Measurements from ENCODE around the gene COL5A1.

COL5A1 gene

DNA sequence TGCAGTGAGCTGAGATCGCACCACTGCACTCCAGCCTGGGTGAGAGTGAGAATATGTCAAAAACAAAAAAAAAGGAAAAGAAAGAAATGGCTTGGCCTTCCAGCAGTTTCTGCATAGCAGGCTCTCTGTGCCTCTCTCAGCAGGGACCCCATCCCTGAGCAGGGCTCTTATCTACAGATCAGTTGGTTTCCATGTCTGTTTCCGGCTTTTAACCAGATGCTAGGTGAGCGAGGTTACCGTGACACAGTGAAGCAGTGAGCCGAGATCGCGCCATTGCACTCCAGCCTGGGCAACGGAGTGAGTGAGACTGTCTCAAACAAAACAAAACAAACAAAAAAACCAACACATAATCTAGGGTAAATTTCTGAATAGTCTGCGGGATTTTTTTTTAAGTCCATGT is 51.4 kb downstream of the COL5A1 start:
- Histone ChIP-seq H2BK5ac (ENCODE audit: low read length) (no peak overlapping the region), H3K23ac (ENCODE audit: low read length) (no peak overlapping the region), H2AK5ac (ENCODE audit: low read length) (no peak overlapping the region), H3K36me3 (ENCODE audit: control insufficient read depth, insufficient read depth, low read length) (peaks cover 8% of the 10 kb centered on the region), H3K79me2 (ENCODE audit: control insufficient read depth, insufficient read depth, low read length) (no peaks in the 10 kb centered on the region), H3K79me1 (ENCODE audit: low read length) (peaks cover 12% of the 10 kb centered on the region), H3K4me2 (ENCODE audit: low read length) (no peak overlapping the region), H2BK15ac (replicated peaks; ENCODE audit: low read depth) (no peak overlapping the region), H3K27me3 (ENCODE audit: insufficient read depth, low read length, poor library complexity) (no peaks in the 10 kb centered on the region), H4K5ac (ENCODE audit: low read length) (no peak overlapping the region), H4K8ac (ENCODE audit: low read depth, low read length) (no peak overlapping the region), H3K4me1 (ENCODE audit: control insufficient read depth, low read depth, low read length) (no peaks in the 10 kb centered on the region), H3K27ac (ENCODE audit: low read depth, low read length) (no peak overlapping the region), H3K18ac (ENCODE audit: low read length) (no peak overlapping the region), H3K4me3 (ENCODE audit: low read length) (no peak overlapping the region), H2BK120ac (ENCODE audit: low read depth, low read length) (no peak overlapping the region), H3K56ac (ENCODE audit: low read length) (no peak overlapping the region), H3K9ac (ENCODE audit: low read length) (no peak overlapping the region), H3K4ac (ENCODE audit: low read depth, low read length) (no peak overlapping the region)
- WGBS (ENCODE audit: extremely low coverage, insufficient coverage, low lambda C conversion rate): no CpG with 5 or more reads among the region's 9 CpGs
- DNase-seq: peak; percentile 32

- peaks cover 8% of the 10 kb centered on the region for H3K36me3 ChIP-seq (ENCODE audit: control insufficient read depth, insufficient read depth, low read length)
- no peak for DNase-seq
- WGBS (ENCODE audit: extremely low coverage, insufficient coverage, low lambda C conversion rate): no CpG with 5 or more reads among the region's 29 CpGs
These were observed 52.2 kb downstream of the COL5A1 start for GRCh38 chr9:134693641-134694367.

GRCh38 chr9:134694368-134694665 is 52.7 kb downstream of the COL5A1 start:
- no peak overlapping the region for H3K27ac ChIP-seq (ENCODE audit: low read depth, low read length)
- peaks cover 8% of the 10 kb centered on the region for H3K36me3 ChIP-seq (ENCODE audit: control insufficient read depth, insufficient read depth, low read length)
- no peak overlapping the region for H3K23ac ChIP-seq (ENCODE audit: low read length)
- no CpG with 5 or more reads among the region's 6 CpGs for WGBS (ENCODE audit: extremely low coverage, insufficient coverage, low lambda C conversion rate)
- no peak overlapping the region for H3K4ac ChIP-seq (ENCODE audit: low read depth, low read length)
- H3K18ac ChIP-seq (ENCODE audit: low read length): no peak overlapping the region
- H3K4me1 ChIP-seq (ENCODE audit: control insufficient read depth, low read depth, low read length): no peaks in the 10 kb centered on the region
- H4K8ac ChIP-seq (ENCODE audit: low read depth, low read length): no peak overlapping the region
- H3K4me2 ChIP-seq (ENCODE audit: low read length): no peak overlapping the region
- no peak for DNase-seq
- H3K9ac ChIP-seq (ENCODE audit: low read length): no peak overlapping the region
- no peak overlapping the region for H2BK15ac ChIP-seq (replicated peaks; ENCODE audit: low read depth)
- H2BK120ac ChIP-seq (ENCODE audit: low read depth, low read length): no peak overlapping the region
- H3K56ac ChIP-seq (ENCODE audit: low read length): no peak overlapping the region
- no peak overlapping the region for H2BK5ac ChIP-seq (ENCODE audit: low read length)
- no peak overlapping the region for H3K4me3 ChIP-seq (ENCODE audit: low read length)
- peaks cover 2% of the 10 kb centered on the region for H3K79me2 ChIP-seq (ENCODE audit: control insufficient read depth, insufficient read depth, low read length)
- H3K27me3 ChIP-seq (ENCODE audit: insufficient read depth, low read length, poor library complexity): no peaks in the 10 kb centered on the region
- H3K79me1 ChIP-seq (ENCODE audit: low read length): peaks cover 11% of the 10 kb centered on the region
- no peak overlapping the region for H4K5ac ChIP-seq (ENCODE audit: low read length)
- H2AK5ac ChIP-seq (ENCODE audit: low read length): no peak overlapping the region

More at GRCh38 chr9:134693641-134694367, 52.2 kb downstream of the COL5A1 start:
- Histone ChIP-seq H3K9ac (ENCODE audit: low read length) (no peak overlapping the region), H3K56ac (ENCODE audit: low read length) (no peak overlapping the region), H3K4me3 (ENCODE audit: low read length) (no peak overlapping the region), H4K8ac (ENCODE audit: low read depth, low read length) (no peak overlapping the region), H3K27ac (ENCODE audit: low read depth, low read length) (no peak overlapping the region), H3K4me1 (ENCODE audit: control insufficient read depth, low read depth, low read length) (no peaks in the 10 kb centered on the region), H2BK120ac (ENCODE audit: low read depth, low read length) (no peak overlapping the region), H2BK15ac (replicated peaks; ENCODE audit: low read depth) (no peak overlapping the region), H4K5ac (ENCODE audit: low read length) (no peak overlapping the region), H2AK5ac (ENCODE audit: low read length) (no peak overlapping the region), H2BK5ac (ENCODE audit: low read length) (no peak overlapping the region), H3K18ac (ENCODE audit: low read length) (no peak overlapping the region), H3K27me3 (ENCODE audit: insufficient read depth, low read length, poor library complexity) (no peaks in the 10 kb centered on the region), H3K23ac (ENCODE audit: low read length) (no peak overlapping the region), H3K79me2 (ENCODE audit: control insufficient read depth, insufficient read depth, low read length) (peaks cover under 1% of the 10 kb centered on the region), H3K4ac (ENCODE audit: low read depth, low read length) (no peak overlapping the region), H3K4me2 (ENCODE audit: low read length) (no peak overlapping the region), H3K79me1 (ENCODE audit: low read length) (peaks cover 13% of the 10 kb centered on the region)

DNA sequence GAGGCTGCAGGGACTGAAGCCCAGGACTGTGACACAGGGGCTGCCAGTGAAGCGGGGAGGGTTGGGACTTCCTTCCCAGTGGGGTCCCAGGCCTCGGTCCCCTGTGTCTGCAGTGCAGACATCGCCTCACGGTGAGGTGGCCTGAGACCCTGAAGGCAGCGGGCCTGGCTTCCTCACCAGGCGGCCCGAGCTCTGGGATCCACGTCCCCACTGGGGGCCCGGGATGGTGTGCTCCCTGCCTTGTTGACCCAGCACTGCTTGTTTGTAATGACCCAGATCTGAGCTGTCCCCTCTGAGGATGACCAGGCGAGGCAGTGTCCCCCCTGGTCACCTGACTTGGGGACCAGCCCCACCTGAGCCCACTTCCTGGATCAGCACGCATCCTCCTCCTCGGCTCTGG is 53.1 kb downstream of the COL5A1 start:
- Histone ChIP-seq H4K5ac (ENCODE audit: low read length) (no peak overlapping the region), H2BK120ac (ENCODE audit: low read depth, low read length) (no peak overlapping the region), H3K9ac (ENCODE audit: low read length) (no peak overlapping the region), H2AK5ac (ENCODE audit: low read length) (no peak overlapping the region), H4K8ac (ENCODE audit: low read depth, low read length) (no peak overlapping the region), H2BK15ac (replicated peaks; ENCODE audit: low read depth) (no peak overlapping the region), H3K79me2 (ENCODE audit: control insufficient read depth, insufficient read depth, low read length) (peaks cover 2% of the 10 kb centered on the region), H3K23ac (ENCODE audit: low read length) (no peak overlapping the region), H2BK5ac (ENCODE audit: low read length) (no peak overlapping the region), H3K4me2 (ENCODE audit: low read length) (no peak overlapping the region), H3K56ac (ENCODE audit: low read length) (no peak overlapping the region), H3K18ac (ENCODE audit: low read length) (no peak overlapping the region), H3K27ac (ENCODE audit: low read depth, low read length) (no peak overlapping the region), H3K79me1 (ENCODE audit: low read length) (peaks cover 14% of the 10 kb centered on the region), H3K4ac (ENCODE audit: low read depth, low read length) (no peak overlapping the region), H3K4me1 (ENCODE audit: control insufficient read depth, low read depth, low read length) (no peaks in the 10 kb centered on the region), H3K4me3 (ENCODE audit: low read length) (no peak overlapping the region), H3K36me3 (ENCODE audit: control insufficient read depth, insufficient read depth, low read length) (peaks cover 11% of the 10 kb centered on the region), H3K27me3 (ENCODE audit: insufficient read depth, low read length, poor library complexity) (no peaks in the 10 kb centered on the region)
- no CpG with 5 or more reads among the region's 12 CpGs for WGBS (ENCODE audit: extremely low coverage, insufficient coverage, low lambda C conversion rate)
- no peak for DNase-seq

GRCh38 chr9:134695144-134695543 is 53.5 kb downstream of the COL5A1 start:
- Histone ChIP-seq H3K4me1 (ENCODE audit: control insufficient read depth, low read depth, low read length) (no peaks in the 10 kb centered on the region), H4K5ac (ENCODE audit: low read length) (no peak overlapping the region), H3K56ac (ENCODE audit: low read length) (no peak overlapping the region), H3K36me3 (ENCODE audit: control insufficient read depth, insufficient read depth, low read length) (peaks cover 15% of the 10 kb centered on the region), H2BK15ac (replicated peaks; ENCODE audit: low read depth) (no peak overlapping the region), H2AK5ac (ENCODE audit: low read length) (no peak overlapping the region), H3K23ac (ENCODE audit: low read length) (no peak overlapping the region), H4K8ac (ENCODE audit: low read depth, low read length) (no peak overlapping the region), H3K18ac (ENCODE audit: low read length) (no peak overlapping the region), H3K9ac (ENCODE audit: low read length) (no peak overlapping the region), H3K79me1 (ENCODE audit: low read length) (peaks cover 10% of the 10 kb centered on the region), H3K27ac (ENCODE audit: low read depth, low read length) (no peak overlapping the region), H3K27me3 (ENCODE audit: insufficient read depth, low read length, poor library complexity) (no peaks in the 10 kb centered on the region), H3K79me2 (ENCODE audit: control insufficient read depth, insufficient read depth, low read length) (peaks cover 2% of the 10 kb centered on the region), H3K4me3 (ENCODE audit: low read length) (no peak overlapping the region), H2BK5ac (ENCODE audit: low read length) (no peak overlapping the region), H2BK120ac (ENCODE audit: low read depth, low read length) (no peak overlapping the region), H3K4ac (ENCODE audit: low read depth, low read length) (no peak overlapping the region), H3K4me2 (ENCODE audit: low read length) (no peak overlapping the region)
- DNase-seq: no peak
- WGBS (ENCODE audit: extremely low coverage, insufficient coverage, low lambda C conversion rate): no CpG with 5 or more reads among the region's 12 CpGs

DNA sequence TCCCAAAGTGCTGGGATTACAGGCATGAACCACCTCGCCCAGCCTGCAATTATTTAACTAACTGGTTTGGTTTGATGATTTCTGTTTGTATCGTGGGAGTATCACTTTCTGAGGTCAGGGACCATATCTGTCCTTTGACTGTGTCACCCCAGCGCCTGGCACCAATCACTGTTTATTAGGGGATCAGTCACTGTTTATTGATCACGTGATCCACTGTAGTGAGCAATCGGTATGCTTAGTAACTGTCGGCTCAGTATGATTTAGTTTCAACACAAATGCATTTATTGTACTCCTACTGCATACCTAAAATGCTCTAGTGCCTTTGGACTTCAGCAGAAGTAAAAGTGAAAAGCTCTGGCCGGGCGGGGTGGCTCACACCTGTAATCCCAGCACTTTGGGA is 54.8 kb downstream of the COL5A1 start:
- WGBS (ENCODE audit: extremely low coverage, insufficient coverage, low lambda C conversion rate): no CpG with 5 or more reads among the region's 8 CpGs
- Histone ChIP-seq H3K27ac (ENCODE audit: low read depth, low read length) (no peak overlapping the region), H3K9ac (ENCODE audit: low read length) (no peak overlapping the region), H2BK15ac (replicated peaks; ENCODE audit: low read depth) (no peak overlapping the region), H3K4me2 (ENCODE audit: low read length) (no peak overlapping the region), H3K79me1 (ENCODE audit: low read length) (peaks cover 12% of the 10 kb centered on the region), H3K4ac (ENCODE audit: low read depth, low read length) (no peak overlapping the region), H3K36me3 (ENCODE audit: control insufficient read depth, insufficient read depth, low read length) (peaks cover 24% of the 10 kb centered on the region), H3K4me1 (ENCODE audit: control insufficient read depth, low read depth, low read length) (no peaks in the 10 kb centered on the region), H3K79me2 (ENCODE audit: control insufficient read depth, insufficient read depth, low read length) (peaks cover 2% of the 10 kb centered on the region), H3K27me3 (ENCODE audit: insufficient read depth, low read length, poor library complexity) (no peaks in the 10 kb centered on the region), H3K56ac (ENCODE audit: low read length) (no peak overlapping the region), H2AK5ac (ENCODE audit: low read length) (no peak overlapping the region), H3K4me3 (ENCODE audit: low read length) (no peak overlapping the region), H3K18ac (ENCODE audit: low read length) (no peak overlapping the region), H2BK120ac (ENCODE audit: low read depth, low read length) (no peak overlapping the region), H4K5ac (ENCODE audit: low read length) (no peak overlapping the region), H4K8ac (ENCODE audit: low read depth, low read length) (no peak overlapping the region), H2BK5ac (ENCODE audit: low read length) (no peak overlapping the region), H3K23ac (ENCODE audit: low read length) (no peak overlapping the region)
- no peak for DNase-seq
